ENCODE results near the gene SOCS3. TPM values are rescaled to one million over a fixed set of nuclear protein-coding genes. Genes with fewer than 3 reads are reported as not detected.
"Not testable (repeated sequence)": the region's sequence is repeated elsewhere in the genome, so short reads cannot be mapped to it uniquely, and the experiment has no call there.

Gene SOCS3
- polyA plus RNA-seq, 10 donors: 4.2 to 161 (median 21.2) TPM

- DNase-seq: peak in 1 of 3 donors; percentile 25
These were observed 22.4 kb downstream of the SOCS3 start for GRCh38 chr17:78337244-78338109.

DNA sequence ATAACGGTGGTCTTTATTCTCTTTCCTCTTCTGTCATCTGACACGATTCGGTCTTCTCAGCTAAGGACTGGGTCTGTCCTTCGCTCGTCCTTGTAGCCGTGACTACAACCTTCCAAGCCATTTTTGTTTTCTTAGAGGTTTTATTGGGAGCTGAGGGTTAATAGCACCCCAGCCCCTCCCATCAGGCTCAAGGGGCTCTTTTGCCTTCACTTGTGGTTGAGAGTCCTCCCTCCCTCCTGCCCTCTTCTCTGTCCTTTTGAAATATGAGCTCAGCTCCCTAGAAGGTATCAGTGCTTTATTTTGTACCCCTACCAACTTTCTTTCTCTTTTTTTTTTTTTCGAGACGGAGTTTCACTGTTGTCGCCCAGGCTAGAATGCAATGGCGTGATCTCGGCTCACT, 24.7 kb downstream of the SOCS3 start:
- DNase-seq: no peak

- no peak for DNase-seq
These were observed 26.9 kb downstream of the SOCS3 start for GRCh38 chr17:78332991-78333390.

DNA sequence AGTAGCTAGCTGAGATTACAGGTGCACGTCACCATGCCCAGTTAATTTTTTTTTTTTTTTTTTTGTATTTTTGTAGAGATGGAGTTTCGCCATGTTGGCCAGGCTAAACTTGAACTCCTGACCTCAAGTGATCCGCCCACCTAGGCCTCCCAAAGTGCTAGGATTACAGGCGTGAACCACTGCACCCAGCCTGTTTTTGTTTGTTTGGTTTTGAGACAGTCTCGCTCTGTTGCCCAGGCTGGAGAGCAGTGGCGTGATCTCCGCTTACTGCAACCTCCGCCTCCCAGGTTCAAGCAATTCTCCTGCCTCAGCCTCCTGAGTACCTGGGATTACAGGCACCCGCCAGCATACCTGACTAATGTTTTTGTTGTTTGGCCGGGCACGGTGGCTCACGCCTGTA, 28.5 kb downstream of the SOCS3 start:
- not testable (repeated sequence) for DNase-seq

DNA sequence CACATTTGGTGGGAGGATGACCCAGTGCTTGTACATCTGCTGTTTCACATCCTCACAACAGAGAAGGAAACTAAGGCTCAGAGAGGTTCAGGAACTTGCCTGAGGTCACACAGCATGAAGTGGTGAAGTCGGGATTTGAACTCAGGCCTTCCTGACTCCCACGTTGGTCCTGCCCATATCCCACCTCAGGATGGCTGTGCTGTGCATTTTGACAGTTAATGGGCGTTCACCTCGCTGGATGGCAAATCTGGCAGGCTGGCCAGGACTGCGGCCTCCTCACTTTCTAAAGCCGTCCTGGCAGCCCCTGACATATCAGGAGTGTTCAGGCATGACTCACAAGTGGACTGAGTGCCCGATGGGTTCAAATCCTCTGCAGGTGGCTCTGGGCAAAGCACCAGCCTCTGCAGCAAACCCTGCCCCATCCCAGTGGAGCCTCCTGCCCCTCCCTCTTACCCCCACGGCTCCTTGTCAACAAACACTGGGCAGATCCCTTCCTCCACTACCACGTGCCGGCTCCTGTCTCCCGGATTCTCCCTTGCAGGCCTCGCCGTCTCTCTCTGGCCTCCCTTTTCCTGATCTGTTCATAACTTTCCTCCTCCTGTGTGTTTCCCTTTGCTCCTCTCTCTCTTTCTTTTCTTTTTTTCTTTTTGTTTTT, 29.2 kb downstream of the SOCS3 start:
- DNase-seq: peak in 1 of 3 donors; percentile 52

- no peak for DNase-seq
These were observed 30.4 kb downstream of the SOCS3 start for GRCh38 chr17:78329263-78330059.

DNA sequence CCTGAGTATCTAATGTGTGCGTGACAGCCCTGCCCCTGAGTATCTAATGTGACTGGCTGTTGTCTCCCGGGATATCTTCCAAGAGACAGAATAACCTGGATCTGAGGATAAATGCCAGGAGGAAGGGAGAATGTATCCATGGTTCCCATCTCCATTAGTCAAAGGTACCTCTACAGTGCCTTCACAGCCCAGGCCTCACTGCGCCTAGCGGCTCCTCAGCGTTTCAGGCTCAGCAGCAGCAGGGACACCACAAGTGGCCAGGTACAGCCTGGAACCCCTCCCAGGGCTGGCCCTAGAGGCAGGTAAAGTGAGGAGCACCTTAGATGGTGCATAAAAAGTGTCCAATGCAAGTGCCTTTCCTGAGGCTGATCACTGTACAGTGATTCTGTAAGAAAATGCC, 32.0 kb downstream of the SOCS3 start:
- DNase-seq: no peak

- DNase-seq: peak in 2 of 3 donors; percentile 75 to 86
These were observed 34.7 kb downstream of the SOCS3 start for GRCh38 chr17:78325076-78325687.

DNA sequence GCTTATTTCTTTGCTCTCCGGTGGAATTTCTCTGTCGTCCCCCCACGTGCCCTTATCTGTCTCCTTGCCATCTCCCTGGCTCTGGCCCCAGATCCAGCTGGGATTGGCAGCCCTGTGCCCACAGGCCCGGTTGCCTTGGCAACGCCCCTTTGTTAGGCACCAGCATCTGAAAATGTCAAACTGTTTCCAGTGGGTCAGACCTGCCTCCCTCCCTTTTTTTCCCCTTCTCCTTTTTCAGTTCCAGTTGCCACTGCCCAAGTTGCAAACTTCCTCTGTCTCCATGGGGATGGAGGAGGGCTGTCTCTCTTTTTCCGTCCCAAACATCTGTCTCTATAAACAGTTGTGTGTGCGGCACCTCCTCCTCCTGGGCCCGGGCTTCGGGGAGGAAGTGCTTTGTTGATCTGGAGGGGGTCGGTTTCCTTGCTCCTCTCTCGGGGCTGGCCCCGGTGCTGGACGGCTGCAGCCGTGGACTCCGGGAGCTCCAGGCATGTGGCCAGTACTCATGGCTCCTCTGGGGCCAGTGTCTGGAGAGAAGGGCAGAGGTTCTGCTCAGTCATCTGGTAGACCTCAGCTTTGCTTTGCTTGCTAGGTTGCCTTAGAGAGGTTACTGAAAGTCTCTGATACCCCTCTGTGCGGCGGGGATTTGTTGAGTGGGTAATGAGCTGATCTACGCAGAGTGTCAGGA, 35.3 kb downstream of the SOCS3 start:
- peak; percentile 91 to 98 (median 95) for DNase-seq

DNA sequence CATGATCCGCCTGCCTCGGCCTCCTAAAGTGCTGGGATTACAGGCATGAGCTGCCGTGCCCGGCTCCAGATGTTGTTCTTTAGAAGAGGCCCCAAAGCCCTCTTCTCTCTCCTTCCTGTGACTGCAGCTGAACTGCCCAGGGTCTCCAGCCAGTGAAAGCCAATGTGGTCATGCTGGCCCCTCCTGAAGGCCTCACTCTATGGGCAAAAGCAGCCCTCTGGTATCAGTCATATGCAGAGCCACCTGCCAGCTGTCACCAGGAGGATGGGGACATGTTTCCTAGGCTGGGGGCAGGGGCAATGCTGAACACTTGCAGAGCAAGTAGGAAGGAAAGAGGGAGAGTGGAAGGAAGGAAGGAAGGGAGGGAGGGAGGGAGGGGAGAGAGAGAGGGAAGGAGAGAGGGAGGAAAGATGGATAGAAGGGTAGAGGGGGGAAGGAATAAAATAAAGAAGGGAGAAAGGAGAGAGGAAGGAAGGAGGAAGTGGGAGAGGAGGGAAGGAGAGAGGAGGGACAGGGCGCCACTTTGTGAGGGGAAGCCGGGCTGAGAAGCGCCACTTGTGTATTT, 36.0 kb downstream of the SOCS3 start:
- DNase-seq: peak in 1 of 3 donors; percentile 76

DNA sequence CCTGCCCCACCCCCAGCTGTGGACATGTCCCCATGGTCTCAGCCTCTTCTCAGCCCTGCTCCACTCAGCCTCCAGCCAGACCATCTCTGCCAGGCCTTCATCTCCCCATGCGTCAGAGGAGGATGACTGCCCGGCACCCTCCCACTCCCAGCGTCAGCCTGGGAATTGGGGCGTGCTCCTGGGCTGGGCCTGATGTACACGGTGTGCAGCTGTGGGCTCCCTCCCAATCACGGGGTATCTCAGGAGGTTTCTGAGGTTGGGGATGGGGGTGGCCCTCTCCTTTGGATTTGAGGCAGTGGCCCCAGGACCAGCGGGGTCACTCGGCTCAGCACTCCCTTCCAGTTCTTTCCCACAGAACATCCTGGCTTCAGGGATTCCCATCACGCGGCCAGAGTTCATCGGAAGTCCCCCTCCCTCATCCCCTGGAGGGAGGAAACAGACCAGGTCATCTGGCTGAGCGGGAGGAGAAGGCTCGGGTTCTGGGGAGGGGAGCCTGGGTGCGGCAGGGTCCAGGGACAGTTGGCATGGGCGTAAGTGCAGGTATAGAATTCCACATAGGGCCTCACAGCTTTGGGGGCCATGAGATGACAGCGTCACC, 36.9 kb downstream of the SOCS3 start:
- DNase-seq: peak in 1 of 3 donors; percentile 82

- no peak for DNase-seq
These were observed 37.5 kb downstream of the SOCS3 start for GRCh38 chr17:78322327-78322857.

GRCh38 chr17:78318843-78319242, 41.0 kb downstream of the SOCS3 start:
- no peak for DNase-seq

DNA sequence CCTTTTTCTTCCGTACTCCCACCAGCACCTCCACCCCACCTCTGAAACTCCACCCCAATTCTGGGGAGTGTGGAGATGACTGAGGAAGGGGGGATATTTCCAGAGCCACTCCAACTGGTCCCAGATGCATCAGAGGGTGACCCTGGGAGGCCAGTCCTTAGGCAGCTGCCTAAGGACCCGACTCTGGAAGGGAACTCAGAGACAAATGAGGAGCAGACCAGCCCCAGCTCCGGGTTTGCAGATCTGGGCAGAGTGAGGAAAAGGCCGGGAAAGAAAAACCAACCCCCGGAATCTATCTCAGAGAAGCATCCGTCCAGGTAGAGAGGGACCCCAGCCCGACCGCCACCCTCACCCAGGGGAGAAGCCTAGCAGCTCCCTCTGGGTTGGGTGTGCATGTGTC, 41.5 kb downstream of the SOCS3 start:
- DNase-seq: no peak

DNA sequence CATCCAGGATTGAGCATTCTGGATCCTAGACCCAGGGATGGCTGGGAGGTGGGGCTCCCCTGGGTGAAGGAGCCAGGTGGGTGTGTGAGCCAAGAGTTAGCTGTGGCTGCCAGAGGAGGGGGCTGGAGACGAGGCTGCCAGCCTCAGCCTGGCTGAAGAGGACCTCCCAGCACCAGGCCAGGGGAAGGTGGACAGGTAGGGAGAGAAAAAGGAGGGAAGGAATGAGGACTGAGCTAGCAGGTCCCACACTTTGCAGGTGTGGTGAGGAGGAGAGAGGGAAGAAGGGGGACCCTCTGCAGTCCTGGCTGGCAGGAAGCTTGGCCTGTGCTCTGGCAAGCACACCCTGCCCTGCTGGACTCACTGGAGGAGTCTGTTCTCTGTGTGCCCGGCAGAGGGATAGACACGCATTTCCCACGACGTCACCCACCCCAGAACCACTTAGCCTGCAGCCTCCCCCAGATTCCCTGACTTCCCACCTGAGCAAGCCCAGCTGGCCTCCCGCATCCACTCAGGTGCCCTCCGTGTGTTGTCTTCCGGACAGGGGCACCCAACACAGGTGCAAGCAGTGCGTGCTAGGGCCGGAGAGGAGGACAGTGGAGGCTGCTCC, 42.0 kb downstream of the SOCS3 start:
- DNase-seq: no peak

GRCh38 chr17:78316867-78317789, 42.7 kb downstream of the SOCS3 start:
- peak in 2 of 3 donors; percentile 63 to 85 for DNase-seq

DNA sequence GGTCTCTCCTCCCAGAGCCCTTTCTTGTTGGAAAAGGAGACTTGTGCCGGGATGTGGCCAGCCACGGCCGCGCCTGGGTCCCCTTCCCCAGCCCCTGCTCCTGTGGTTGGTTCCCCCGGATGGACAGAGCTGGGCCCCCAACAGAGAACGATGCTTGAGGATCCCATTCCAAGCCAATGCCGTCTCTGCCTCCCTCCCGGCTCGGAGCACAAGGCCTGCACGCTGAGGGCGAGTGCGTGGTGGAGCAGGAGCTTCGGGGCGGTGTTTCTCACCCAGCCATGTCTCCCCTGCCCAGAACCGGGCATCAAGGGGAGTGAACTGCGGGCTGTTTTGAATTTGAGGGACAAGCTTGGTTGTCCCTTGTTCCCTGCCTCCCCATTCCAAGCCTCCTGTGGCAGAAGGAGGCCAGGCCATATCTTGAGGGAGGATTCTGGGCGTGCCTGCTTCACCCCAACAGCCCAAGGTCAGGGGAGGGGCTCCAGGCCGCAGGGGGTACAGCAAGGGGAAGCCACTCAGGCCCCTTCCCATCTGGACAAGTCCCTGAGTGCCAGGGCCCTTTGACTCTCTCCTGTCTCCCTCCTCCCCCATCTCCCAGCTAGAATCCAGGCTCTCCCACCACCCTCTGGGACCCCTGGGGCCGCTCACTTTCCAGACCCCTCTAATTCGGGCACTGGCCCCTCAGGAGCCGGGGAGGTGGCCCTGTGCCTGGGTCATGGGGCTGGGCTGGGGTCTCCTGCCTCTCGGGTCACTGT, 43.6 kb downstream of the SOCS3 start:
- no peak for DNase-seq
